CD14-positive monocyte (primary cell): Measurements from ENCODE around the gene FAM83F. TPM values are rescaled to one million over a fixed set of nuclear protein-coding genes. Genes with fewer than 3 reads are reported as not detected.
A peak's percentile ranks its signal among the peaks of the same experiment; 100 is the strongest.

Source experiments
- DNase-seq, 3 donors: peaks; one replicate each; pipeline ENCODE4 v3.0.0-alpha.2; 2011 to 2022
- H2AFZ ChIP-seq: 2 replicates; pipeline ENCODE4 v1.6.0; 2012; ENCODE audit warnings: mild to moderate bottlenecking, low read depth, low read length, inconsistent platforms; ENCODE audit not compliant: insufficient read depth, poor library complexity, severe bottlenecking
- H3K27ac ChIP-seq, 2 donors: 1 replicate in 1 of 2; 2 replicates in 1 of 2; pipeline ENCODE4 v1.5.1; 2012 to 2013; ENCODE audit warnings: low read length in 2 of 2, control low read depth in 1 of 2, inconsistent platforms in 1 of 2, low read depth in 1 of 2, mild to moderate bottlenecking in 1 of 2
- H3K27me3 ChIP-seq, 2 donors: one replicate each; pipeline versions ENCODE4 v1.6.0 to v1.6.1; 2011 to 2013; ENCODE audit warnings: low read length in 2 of 2; ENCODE audit not compliant: control insufficient read depth in 2 of 2, insufficient read depth in 2 of 2
- H3K36me3 ChIP-seq, 2 donors: replicated peaks in 1 of 2; 1 replicate in 1 of 2; 2 replicates in 1 of 2; pipeline versions ENCODE4 v1.5.1 to v1.6.1; 2012 to 2013; ENCODE audit warnings: low read length in 2 of 2, control low read depth in 1 of 2, inconsistent platforms in 1 of 2, mild to moderate bottlenecking in 1 of 2; ENCODE audit not compliant: insufficient read depth in 2 of 2, control insufficient read depth in 1 of 2
- H3K4me1 ChIP-seq, 2 donors: 1 replicate in 1 of 2; 2 replicates in 1 of 2; pipeline versions ENCODE4 v1.5.1 to v1.6.1; 2012 to 2013; ENCODE audit warnings: low read length in 2 of 2, control low read depth in 1 of 2, inconsistent platforms in 1 of 2, mild to moderate bottlenecking in 1 of 2, moderate library complexity in 1 of 2; ENCODE audit not compliant: insufficient read depth in 2 of 2, control insufficient read depth in 1 of 2
- H3K4me2 ChIP-seq: replicated peaks from 2 replicates; pipeline ENCODE3; 2012; ENCODE audit warnings: low read length, moderate library complexity, mild to moderate bottlenecking; ENCODE audit not compliant: poor library complexity, severe bottlenecking; ENCODE audit errors: extremely low read depth
- H3K4me3 ChIP-seq, 3 experiments: fragments of 200-600 bp in 1 of 3; sonication (generic) in 1 of 3; replicated peaks in 1 of 3; 1 replicate in 2 of 3; 2 replicates in 1 of 3; pipeline ENCODE4 v1.5.1; 2011 to 2013; ENCODE audit warnings: low read length in 3 of 3, mild to moderate bottlenecking in 3 of 3, control low read depth in 2 of 3, low read depth in 2 of 3, inconsistent platforms in 1 of 3, moderate library complexity in 1 of 3
- H3K79me2 ChIP-seq: 2 replicates; pipeline ENCODE4 v1.6.0; 2012; ENCODE audit warnings: mild to moderate bottlenecking, control low read depth, inconsistent platforms, low read length, moderate library complexity; ENCODE audit not compliant: insufficient read depth
- H3K9ac ChIP-seq: 2 replicates; pipeline ENCODE4 v1.6.0; 2017; ENCODE audit warnings: low read length, mild to moderate bottlenecking; ENCODE audit not compliant: insufficient read depth, poor library complexity, severe bottlenecking
- H3K9me3 ChIP-seq, 2 donors: replicated peaks in 1 of 2; 1 replicate in 1 of 2; 2 replicates in 1 of 2; pipeline versions ENCODE4 v1.5.1 to v1.6.1; 2012 to 2013; ENCODE audit warnings: low read length in 2 of 2, control low read depth in 1 of 2; ENCODE audit not compliant: control insufficient read depth in 1 of 2, insufficient read depth in 1 of 2
- H4K20me1 ChIP-seq: 2 replicates; pipeline ENCODE4 v1.6.0; 2012; ENCODE audit warnings: mild to moderate bottlenecking, low read length, control low read depth, moderate library complexity; ENCODE audit not compliant: insufficient read depth
- H3K27ac Mint-ChIP-seq, 7 donors: one replicate each; pipeline ENCODE4 v1.8.0; 2020; ENCODE audit warnings: mild to moderate bottlenecking in 7 of 7, mixed read lengths in 7 of 7, moderate library complexity in 6 of 7, inconsistent platforms in 2 of 7
- H3K27me3 Mint-ChIP-seq, 3 donors: one replicate each; pipeline ENCODE4 v1.8.0; 2021 to 2022; ENCODE audit warnings: low read depth in 3 of 3, mild to moderate bottlenecking in 3 of 3, mixed read lengths in 3 of 3, moderate library complexity in 3 of 3, inconsistent platforms in 1 of 3
- H3K36me3 Mint-ChIP-seq, 2 donors: one replicate each; pipeline ENCODE4 v1.8.0; 2020; ENCODE audit warnings: mixed read lengths in 2 of 2, inconsistent platforms in 1 of 2, mild to moderate bottlenecking in 1 of 2
- H3K4me1 Mint-ChIP-seq: one replicate; pipeline ENCODE4 v1.8.0; 2020; ENCODE audit warnings: mild to moderate bottlenecking, mixed read lengths
- H3K4me3 Mint-ChIP-seq, 2 donors: one replicate each; pipeline ENCODE4 v1.8.0; 2020; ENCODE audit warnings: mild to moderate bottlenecking in 2 of 2, mixed read lengths in 2 of 2, moderate library complexity in 1 of 2
- H3K9me3 Mint-ChIP-seq, 7 donors: one replicate each; pipeline ENCODE4 v1.8.0; 2020 to 2022; ENCODE audit warnings: mixed read lengths in 7 of 7, mild to moderate bottlenecking in 6 of 7, moderate library complexity in 6 of 7, inconsistent platforms in 2 of 7
- WGBS: methylation state at CpG from one replicate; pipeline ENCODE4 v1.1.5; 2013; ENCODE audit warnings: missing lambda C conversion rate; ENCODE audit not compliant: insufficient coverage; 5-methylcytosine and 5-hydroxymethylcytosine counted together
- intact Hi-C, 2 donors: fragments of 100-400 bp; cut with micrococcal nuclease; formaldehyde crosslinking; loops; one replicate each; pipeline versions ENCODE4 v1.15.0 to v1.15.1; 2023
- polyA plus RNA-seq, 3 donors: library from polyadenylated mRNA; depleted of rRNA in 1 of 3; unstranded in 2 of 3; stranded (reverse) in 1 of 3; fragments of 300-500 nt in 2 of 3; fragments of >200 nt in 1 of 3; fragmentation: Illumina TruSeq in 2 of 3; gene quantifications; 1 replicate in 2 of 3; 2 replicates in 1 of 3; pipeline ENCODE4 v1.2.3, GENCODE V29; 2012 to 2021
- TF ChIP-seq, protein P1 (sequence below): fragments of 200-600 bp; IDR thresholded peaks from one replicate; pipeline ENCODE4 v1.8.0; 2022; ENCODE audit warnings: antibody characterized with exemption, mild to moderate bottlenecking

The FAM83F gene
- polyA plus RNA-seq, 3 donors, result 0.01 TPM; not detected in 2

DNA sequence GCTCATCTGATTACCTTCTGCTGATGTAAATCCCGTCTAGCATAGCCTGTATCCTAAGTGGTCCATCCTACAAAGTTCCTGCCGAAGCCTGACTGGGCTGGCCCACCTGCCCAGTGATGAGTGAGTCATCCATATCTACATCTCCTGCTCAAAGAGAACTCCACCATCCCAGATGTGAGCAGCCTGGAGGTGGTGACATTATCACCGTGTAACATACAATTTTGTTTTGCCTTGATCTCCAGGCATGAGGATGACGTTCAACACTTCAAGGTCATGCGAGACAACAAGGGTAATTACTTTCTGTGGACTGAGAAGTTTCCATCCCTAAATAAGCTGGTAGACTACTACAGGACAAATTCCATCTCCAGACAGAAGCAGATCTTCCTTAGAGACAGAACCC is 29.0 kb upstream of the FAM83F start:
- no peaks in the 10 kb centered on the region for H3K9me3 ChIP-seq
- no peak overlapping the region for H3K4me2 ChIP-seq
- no peaks in the 10 kb centered on the region for H3K36me3 ChIP-seq
- Mint-ChIP-seq H3K4me3 (peak overlapping the region in 1 of 2 donors; percentile 58), H3K4me1 (peaks cover 25% of the 10 kb centered on the region), H3K9me3 (peaks cover 0 to 11% (median 0%) of the 10 kb centered on the region in 7 donors), H3K36me3 (peaks cover 0 to 3% of the 10 kb centered on the region in 2 donors), H3K27me3 (peaks cover 49 to 66% (median 63%) of the 10 kb centered on the region in 3 donors), H3K27ac (no peak overlapping the region)
- intact Hi-C loops, result loop anchor here in 1 of 2 donors (5.0 kb wide), 1 partner anchor 37 kb away; no protein-coding TSS in a partner anchor
- H3K79me2 ChIP-seq, result no peaks in the 10 kb centered on the region
- DNase-seq, result no peak
- H3K9ac ChIP-seq, result no peak overlapping the region
- no peaks in the 10 kb centered on the region for H4K20me1 ChIP-seq
- TF ChIP-seq, protein P1, sequence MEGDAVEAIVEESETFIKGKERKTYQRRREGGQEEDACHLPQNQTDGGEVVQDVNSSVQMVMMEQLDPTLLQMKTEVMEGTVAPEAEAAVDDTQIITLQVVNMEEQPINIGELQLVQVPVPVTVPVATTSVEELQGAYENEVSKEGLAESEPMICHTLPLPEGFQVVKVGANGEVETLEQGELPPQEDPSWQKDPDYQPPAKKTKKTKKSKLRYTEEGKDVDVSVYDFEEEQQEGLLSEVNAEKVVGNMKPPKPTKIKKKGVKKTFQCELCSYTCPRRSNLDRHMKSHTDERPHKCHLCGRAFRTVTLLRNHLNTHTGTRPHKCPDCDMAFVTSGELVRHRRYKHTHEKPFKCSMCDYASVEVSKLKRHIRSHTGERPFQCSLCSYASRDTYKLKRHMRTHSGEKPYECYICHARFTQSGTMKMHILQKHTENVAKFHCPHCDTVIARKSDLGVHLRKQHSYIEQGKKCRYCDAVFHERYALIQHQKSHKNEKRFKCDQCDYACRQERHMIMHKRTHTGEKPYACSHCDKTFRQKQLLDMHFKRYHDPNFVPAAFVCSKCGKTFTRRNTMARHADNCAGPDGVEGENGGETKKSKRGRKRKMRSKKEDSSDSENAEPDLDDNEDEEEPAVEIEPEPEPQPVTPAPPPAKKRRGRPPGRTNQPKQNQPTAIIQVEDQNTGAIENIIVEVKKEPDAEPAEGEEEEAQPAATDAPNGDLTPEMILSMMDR, result no peak
- peaks cover 22 to 24% of the 10 kb centered on the region in 2 donors for H3K4me1 ChIP-seq
- WGBS, result 86% methylated on average over 2 of the region's 5 CpGs
- H3K27me3 ChIP-seq, result peaks cover 21 to 57% of the 10 kb centered on the region in 2 donors
- H2AFZ ChIP-seq, result no peak overlapping the region
- H3K4me3 ChIP-seq, result no peak overlapping the region
- no peak overlapping the region for H3K27ac ChIP-seq

DNA sequence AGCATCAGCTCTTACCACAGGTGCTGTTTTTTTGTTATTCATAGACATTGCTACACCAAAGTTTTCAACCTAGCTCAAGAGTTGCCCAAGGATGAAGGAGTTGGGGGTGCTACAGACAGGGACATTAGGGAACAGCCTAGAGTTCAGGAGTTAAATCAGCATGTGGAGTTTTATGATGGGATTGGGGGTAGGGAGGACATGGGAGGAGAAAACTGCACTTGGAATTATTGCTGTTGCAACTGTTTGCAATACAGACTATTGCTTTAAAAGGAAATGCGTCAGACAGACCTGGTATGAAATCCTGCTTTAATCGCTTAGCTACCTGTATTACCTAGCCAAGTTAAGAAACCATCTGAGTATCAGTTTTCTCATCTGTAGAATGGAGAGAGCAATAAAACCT is 28.3 kb upstream of the FAM83F start:
- no CpG with 5 or more reads among the region's 2 CpGs for WGBS
- H3K9me3 Mint-ChIP-seq, result peaks cover 0 to 11% (median 0%) of the 10 kb centered on the region in 7 donors

More for the DNA sequence above, 28.3 kb upstream of the FAM83F start:
- H3K27me3 Mint-ChIP-seq, result peaks cover 54 to 69% (median 69%) of the 10 kb centered on the region in 3 donors
- Histone ChIP-seq H3K79me2 (no peaks in the 10 kb centered on the region), H3K9ac (no peak overlapping the region), H3K9me3 (no peaks in the 10 kb centered on the region), H3K4me1 (peaks cover 15 to 17% of the 10 kb centered on the region in 2 donors), H3K36me3 (no peaks in the 10 kb centered on the region), H4K20me1 (no peaks in the 10 kb centered on the region), H3K4me3 (no peak overlapping the region), H3K4me2 (no peak overlapping the region), H3K27ac (no peak overlapping the region), H3K27me3 (peaks cover 21 to 57% of the 10 kb centered on the region in 2 donors), H2AFZ (no peak overlapping the region)
- peaks cover 0 to 3% of the 10 kb centered on the region in 2 donors for H3K36me3 Mint-ChIP-seq
- H3K4me3 Mint-ChIP-seq, result no peak overlapping the region
- intact Hi-C loops, result loop anchor here in 1 of 2 donors (5.0 kb wide), 1 partner anchor 36 kb away; no protein-coding TSS in a partner anchor
- H3K4me1 Mint-ChIP-seq, result peaks cover 18% of the 10 kb centered on the region
- H3K27ac Mint-ChIP-seq, result no peak overlapping the region
- TF ChIP-seq, protein P1, result no peak
- no peak for DNase-seq
